HG03280 (cell line): ENCODE data around the gene MORN5.
A peak's percentile ranks its signal among the peaks of the same experiment; 100 is the strongest.
"Not testable (repeated sequence)": the region's sequence is repeated elsewhere in the genome, so short reads cannot be mapped to it uniquely, and the experiment has no call there.

Experiments used
- ATAC-seq: cut with Tn5 transposase; IDR thresholded peaks from one replicate; pipeline ENCODE4 v1.9.1; 2021; ENCODE audit warnings: mild to moderate bottlenecking, moderate library complexity; ENCODE audit not compliant: unreplicated experiment

MORN5 gene

DNA sequence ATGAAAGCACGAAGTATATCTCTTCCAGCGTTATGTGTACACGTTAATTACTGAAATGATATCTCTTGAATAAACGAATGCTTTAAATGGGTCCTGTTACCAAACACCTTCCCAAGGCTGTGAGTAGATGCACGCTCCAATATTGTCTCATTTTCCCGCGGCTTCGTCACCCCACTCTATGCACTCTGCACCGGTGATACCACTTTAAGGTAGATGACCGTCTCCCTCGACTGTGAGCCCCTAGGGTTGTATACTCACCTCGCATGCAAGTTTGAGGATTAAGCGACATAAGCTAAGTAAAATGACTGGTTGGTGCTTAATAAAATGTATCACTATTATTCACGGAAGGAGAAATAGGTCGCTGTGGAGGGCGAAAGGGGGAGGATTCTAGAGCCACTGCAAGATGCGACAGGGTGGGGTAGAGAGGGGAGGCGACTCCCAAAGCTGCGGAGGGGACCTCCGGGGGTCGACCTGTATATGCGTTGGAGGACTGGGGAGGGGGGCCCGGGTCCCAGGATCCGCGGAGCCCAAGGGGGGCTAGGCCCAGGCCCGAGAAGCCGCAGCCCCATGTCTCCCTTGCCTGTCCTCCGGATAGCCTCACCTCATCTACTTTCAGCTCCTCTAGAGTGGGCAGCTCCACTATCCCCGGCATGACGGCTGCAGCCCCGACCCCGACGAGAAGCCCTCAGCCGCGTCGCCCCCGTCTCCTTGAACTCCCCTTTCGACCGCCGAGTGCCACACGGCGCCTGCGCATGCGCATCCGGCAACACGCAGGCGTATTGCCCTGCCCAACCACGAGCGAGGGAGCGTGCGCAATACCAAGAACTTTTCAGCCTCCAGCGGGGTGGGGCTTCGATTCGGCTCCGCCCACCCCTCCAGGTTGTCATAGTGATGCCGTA lies at the start of gene MORN5, which contains the start of gene NDUFA8:
Gene MORN5 (plus strand): TSS at position 883 of the 899 bp plus-strand sequence. CDS start 65 bp downstream, outside the sequence.
Gene NDUFA8 (minus strand): TSS at position 754 of the 899 bp plus-strand sequence. CDS start 102 bp downstream, at position 652.
- ATAC-seq, result peak; percentile 94

DNA sequence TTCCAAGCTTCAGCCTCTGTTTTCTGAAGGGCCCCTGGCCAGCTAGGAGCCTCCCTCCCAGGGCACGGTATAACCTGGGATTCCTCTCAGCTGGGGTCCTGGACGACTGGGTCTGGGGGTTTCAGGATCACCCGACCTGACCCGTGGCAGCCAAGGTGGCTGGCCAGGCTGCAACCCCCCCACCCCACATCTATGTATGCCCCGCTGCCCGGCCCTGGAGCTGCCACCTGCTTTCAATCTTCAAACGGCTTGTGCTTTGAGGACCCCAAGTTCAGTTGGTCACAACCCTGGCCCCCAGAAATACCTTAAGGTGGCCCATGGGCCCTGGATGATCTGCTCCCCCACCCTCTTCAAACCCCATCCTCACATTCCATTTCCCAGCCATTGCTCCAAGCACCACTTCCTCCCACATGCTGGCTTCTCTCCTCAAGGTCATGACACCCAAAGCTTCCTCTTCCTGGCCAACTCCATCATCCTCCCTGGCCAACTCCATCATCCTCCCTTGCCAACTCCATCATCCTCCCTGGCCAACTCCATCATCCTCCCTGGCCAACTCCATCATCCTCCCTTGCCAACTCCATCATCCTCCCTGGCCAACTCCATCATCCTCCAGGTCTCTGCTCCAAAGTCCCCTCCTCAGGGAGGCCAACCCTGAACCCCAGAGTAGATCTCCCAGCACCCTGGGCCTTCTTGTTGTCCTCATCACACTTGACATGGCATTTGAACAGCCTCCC lies 49.4 kb upstream of the MORN5 start:
- no peak for ATAC-seq

DNA sequence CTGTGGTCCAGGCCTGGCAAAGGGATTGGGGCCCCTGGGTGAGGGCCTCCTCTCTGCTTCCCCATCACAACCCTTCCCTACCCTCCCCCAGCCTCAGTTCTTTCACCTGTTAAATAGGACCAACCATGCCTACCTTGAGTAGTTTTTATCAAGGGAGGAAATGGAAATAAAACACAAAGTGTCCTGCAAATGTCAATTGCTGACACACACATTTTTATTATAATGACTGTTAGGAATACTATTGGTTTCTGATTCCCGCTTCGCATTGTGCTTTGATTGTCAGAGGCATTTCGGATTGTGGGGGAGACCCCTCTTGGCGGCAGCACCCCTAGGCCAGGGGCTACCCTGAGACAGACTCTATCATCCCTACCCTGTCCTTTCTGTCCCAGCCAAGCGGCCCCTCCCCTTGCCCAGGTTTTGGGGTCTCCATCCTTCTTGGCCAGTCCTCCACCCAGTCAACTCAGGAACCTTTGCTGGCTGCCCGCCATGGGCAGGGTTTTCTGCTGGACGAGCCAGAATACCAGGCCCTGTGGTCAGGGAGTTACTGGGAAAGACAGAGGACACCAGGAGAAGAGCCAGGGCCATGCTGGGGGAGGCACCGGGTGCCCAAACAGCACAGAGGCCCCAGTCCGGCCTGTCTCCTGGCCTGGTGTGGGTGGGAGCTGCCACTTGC lies 48.2 kb upstream of the MORN5 start:
- no peak for ATAC-seq

DNA sequence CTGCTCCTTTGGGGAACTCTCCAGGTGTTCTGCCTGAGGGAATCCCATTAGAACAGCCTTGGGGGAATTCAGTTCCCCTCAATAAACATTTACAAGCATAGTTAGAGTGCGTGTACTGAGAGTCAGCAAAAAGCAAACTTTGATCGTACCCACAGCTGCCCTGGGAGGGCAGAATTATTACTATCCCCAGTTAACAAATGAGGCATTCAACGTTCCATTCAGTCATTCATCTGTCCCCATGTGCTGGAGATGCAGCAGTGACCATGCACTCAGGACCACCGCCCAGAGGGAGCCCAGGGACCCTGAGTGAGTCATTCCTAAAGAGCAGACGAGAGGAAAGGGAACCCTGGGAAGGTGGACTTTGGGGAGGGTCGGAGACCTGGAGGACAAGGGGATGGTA lies 47.5 kb upstream of the MORN5 start:
- ATAC-seq, result no peak

DNA sequence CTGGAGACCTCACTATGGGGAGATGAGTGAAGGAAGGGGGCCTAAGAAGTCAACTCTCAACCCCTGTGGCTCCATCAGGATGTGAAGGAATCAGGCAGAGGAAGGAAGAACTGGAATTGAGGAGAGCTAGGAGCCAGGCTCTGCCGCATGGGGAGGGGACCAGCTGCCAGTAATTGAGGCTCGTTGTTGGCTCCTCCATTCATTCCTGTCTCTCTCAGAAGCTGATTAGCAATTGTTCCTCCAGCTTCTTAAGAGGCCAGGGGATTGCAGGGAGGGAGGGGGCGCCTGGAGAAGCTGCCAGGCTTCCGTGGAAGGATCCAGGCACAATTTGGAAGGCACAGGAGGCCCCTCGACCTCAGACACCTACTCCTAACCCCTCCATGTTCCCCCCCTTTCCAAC lies 46.1 kb upstream of the MORN5 start:
- ATAC-seq, result no peak

DNA sequence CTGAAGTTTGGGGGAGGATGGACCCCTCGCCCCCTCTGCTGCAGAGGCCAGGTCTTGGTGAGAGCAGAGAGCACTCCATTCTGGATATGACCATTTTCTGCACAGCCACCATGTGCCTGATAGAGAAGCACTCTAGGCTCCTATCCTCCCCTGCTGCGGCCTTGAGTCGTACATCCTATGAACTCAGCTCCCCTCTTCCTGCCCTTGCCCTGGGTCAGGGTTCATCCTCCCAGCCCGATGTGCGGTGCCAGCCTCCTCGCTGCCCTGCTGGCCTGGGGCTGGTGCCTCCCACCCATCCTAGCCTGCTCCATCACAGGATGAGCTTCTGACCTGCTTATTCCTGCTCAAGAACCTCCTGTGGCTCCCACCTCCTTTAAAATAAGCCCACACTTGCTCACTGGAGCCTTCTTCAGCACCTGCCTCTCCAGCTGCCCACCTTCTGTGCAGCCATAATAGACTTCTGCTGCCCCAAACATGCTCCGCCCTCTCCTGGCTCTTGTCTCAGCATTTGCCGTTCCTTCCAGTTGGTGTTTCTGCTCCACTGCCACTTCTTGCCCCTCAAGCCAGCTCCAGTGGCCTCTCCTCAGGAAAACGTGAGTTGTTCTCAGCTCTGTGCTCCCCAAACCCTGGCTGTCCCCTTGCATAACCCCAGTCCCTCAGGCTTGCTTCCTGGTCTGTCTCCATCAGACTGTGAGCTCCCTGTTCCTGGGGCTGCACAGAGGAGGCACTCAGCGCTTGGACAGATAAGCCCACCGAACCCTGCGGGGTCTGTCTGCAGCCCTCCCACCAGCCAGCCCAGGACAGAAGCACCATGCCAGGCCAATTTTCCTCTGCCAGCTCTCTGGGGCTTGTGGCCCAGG lies 44.3 kb upstream of the MORN5 start:
- no peak for ATAC-seq

DNA sequence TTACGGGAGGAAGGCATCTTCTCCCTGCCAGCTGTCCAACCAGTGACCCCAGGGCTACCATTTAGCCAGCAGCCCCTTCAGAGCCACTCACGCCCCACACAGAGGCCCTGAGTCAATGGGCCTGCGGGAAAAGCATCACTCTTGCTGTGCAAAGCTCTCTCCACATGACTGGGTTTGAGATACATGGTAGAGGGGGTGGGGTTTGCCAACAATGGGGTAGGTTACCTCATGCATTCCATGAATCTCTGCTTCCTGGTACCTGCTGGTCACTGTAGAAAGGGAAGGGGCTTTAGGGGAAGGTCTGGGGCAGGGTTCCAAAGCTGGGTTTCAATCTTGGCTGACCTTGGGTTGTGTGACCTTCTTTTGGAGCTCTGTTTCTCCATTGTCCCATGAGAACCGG lies 43.7 kb upstream of the MORN5 start:
- no peak for ATAC-seq

DNA sequence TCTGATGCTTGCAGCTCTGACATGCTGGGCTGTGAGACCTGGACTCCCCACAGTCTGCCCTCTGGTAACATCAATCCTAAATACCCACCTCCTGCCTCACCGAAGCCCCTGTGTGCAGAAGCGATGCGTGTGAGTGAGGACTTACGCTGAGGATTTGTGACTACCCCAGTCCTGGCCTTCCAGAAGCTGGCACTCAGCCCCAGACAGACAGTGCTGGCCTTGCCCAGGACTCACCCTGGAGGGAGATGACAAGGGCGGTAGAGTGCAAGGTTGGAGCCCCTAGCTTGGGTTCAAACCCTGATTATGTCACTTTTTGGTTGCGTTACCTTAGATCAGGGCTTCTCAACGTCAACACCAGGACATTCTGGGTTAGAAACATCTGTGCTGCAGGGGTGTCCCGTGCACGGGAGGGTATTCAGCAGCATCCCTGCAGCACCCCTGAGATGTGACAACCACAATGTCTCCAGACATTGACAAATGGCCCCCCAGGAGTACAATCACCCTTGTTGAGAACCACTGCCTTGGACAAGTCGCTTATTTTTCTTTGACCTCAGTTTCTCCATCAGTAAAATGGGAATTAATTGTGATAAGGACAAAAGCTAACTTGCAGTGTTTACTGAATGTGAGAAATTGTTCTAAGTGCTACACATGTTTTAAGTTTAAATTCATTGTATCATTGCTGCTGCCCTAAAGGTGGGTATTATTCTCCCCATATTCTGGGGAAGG lies 43.1 kb upstream of the MORN5 start:
- ATAC-seq, result no peak

DNA sequence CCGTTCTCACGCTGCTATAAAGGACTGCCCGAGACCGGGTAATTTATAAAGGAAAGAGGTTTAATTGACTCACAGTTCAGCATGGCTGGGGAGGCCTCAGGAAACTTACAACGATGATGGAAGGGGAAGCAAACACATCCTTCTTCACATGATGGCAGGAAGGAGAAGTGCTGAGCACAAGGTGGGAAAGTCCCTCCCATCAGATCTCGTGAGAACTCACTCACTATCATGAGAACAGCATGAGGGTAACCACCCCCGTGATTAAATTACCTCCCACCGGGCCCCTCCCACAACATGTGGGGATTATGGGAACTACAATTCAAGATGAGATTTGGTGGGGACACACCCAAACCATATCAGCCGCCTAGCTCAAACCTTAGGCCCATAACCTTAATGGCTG lies 42.5 kb upstream of the MORN5 start:
- ATAC-seq, result not testable (repeated sequence)

DNA sequence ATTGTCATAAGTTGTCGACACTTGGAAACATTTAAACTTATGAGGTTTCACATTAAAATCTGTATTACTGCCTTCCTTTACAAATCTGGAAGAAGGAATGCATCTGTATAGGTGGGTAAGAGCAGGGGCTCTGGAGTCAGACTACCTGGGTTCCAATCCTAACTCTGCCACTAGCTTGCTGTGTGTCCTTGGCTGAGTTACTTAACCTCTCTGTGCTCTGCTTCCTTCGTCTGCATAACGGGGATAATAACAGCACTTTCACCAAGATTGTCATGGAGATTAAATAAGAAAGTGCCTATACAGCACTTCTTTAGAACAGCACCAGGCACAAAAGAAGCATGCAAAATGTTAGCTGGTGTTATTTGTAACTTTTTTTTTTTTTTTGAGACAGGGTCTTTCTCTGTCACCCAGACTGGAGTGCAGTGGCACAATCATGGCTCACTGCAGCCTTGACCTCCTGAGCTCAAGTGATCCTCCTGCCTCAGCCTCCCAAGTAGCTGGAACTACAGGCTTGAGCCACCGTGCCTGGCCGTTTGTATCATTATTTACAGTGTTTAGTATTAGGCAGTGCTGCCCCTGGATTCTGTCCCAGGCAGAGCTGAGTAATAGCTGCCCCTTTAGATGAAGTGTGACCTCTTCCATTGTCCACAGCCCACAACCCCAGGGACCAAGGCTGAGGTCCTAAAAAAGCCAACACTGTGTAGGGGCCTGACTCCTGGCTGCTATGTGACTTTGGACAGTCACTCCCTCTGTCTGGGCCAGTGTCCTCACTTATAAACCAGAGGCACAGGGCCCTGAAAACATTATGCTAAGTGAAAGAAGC lies 41.2 kb upstream of the MORN5 start:
- ATAC-seq, result no peak

DNA sequence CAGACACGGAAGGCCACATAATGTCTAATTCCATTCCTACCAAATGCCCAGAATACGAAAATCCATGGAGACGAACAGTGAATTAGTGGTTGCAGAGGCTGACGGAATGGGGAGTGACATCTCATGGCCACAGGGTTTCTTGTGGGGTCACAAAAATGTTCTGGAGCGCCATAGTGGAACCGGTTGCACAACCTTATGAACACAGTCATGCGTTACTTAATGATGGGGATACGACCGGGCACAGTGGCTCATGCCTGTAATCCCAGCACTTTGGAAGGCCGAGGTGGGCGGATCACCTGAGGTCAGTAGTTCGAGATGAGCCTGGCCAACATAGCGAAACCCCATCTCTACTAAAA lies 40.6 kb upstream of the MORN5 start:
- no peak for ATAC-seq

DNA sequence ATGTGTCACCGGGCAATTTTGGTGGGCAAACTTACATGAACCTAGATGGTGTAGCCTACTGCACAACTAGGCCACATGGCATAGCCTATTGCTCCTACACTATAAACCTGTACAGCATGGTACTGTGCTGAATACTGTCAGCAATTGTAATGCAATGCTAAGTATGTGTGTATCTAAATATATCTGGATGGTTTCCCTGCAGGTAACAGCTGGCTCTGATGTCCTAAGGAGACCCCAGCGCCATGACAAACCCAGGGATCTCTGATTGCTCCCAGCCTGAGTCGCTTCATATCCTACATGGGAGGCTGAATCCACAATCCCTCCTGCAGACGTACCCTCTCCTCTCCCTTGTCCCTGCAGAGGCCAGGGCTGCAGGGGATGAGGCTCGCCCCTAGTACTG lies 40.0 kb upstream of the MORN5 start:
- ATAC-seq, result no peak

DNA sequence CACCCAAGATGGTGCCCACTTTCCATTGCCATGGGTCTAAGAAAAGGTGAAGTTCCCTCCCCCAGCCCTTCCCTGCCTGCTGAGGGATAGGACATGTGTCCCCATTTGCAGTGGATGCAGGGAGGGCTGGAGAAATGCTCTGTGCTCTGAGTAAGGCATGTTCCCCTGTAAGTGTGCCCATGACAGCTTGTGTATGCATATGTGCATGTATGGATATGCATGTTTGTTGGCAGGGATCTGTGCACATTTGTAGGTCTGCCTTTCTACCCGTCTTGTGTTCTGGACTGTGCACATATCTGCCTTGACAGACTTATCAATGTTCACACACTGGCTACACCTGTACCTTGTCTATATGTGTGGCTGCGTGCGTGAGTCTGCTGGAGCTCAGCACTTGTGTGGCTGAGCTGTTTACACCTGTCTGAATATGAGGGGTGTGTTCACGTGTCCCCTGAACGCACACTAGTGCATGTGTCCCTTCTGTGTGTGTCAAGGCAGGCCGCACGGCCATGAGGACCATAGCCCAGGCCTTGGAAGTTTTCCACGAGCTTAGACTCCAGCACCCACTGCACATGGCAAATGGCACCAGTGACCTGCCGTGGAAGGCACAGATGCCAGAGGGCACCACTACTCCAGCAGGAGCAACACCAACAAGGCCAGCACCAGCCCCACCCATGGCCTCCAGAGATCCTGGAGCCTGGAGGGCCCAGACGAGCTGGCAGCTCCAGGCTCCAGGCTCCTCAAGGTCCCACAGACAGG lies 39.2 kb upstream of the MORN5 start:
- ATAC-seq, result no peak

DNA sequence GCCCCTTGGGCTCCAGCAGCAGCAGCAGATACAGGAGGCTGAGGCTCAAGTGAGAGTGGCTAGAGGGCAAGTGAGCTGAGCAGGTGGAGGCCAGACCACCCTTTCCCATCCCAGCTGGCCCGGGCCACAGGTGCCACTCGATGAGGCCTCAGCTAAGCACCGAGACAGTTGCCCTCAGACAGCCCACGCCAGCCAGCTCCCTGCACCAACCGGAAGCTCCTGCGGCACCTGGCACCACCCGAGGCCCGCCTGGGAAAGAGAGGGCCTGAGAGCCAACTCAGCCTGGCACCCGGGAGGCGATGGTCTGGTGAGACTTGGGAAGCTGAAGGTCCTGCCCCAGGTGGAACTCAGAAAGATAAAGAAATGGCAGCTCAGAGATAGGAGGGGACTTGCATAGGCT lies 38.3 kb upstream of the MORN5 start:
- no peak for ATAC-seq

DNA sequence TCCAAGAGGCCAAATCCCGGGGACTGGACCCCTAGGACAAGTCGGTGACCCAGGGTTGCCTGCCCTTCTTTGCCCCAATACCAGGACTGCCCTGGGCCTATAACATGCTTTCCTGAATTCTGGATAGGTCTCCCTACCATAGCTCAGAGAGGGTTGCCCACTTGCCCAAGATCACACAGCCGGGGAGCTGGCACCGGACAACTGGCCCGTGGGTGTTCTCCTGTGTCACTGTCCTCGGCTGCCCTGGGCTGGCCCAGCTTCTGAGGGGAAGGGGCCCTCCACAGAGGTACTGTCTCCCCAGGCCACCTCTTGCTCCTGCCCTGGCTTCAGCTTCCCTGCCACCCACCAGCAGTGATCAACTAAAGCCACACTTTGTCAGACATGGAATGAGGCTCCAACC lies 37.8 kb upstream of the MORN5 start:
- no peak for ATAC-seq

DNA sequence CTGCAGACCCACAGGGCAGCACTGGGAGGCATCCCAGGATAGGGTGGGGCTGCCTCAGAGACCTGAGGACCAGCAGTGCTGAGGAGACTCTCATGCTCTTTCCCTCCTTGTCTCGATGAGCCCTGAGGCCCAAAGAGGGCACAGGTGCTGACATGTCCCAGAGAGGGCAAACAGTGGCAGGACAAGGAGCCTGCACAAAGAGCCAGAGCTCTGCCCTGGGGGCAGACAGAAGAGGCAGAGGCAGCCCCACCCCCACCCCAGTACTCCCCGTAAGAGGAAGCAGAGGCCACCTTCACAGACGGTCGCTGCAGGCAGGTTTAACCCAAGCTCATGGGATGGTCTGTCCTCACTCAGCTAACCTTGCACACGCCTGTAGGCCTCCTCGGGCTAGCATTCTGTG lies 37.2 kb upstream of the MORN5 start:
- ATAC-seq, result no peak

DNA sequence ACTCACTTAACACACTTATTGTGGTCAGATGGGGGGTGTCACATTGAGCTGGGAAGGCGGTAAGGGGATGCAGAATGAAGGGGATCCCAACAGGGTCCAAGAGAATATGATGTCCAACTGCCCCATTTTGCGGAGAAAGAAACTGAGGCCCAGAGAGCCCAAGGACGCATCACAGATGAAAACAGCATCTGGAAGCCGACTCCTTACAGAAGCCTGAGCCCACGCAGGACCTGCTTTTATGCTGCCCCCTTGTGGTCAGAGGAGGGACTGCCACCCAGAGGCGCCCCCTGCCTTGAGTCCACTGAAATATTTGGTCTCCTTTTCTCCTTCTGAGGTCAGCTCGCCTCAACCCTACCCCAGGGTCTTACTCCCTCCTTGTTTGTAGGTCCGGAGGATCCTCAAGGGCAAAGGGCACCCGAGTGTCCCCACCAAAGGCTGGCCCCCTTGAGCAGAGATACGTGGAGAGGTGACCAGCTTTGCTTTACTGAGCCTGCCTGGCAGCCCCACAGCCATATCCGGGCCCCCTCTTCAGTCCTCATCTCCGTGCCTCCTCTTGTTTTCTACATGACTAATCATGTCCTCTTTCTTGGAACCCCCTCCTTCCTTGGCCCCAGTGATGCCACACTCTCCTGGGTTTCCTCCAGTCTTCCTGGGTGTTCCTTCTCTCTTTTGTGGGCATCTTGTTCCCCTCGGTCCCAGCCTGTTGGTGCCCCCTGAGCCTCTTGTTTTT lies 36.6 kb upstream of the MORN5 start:
- ATAC-seq, result peak; percentile 44

DNA sequence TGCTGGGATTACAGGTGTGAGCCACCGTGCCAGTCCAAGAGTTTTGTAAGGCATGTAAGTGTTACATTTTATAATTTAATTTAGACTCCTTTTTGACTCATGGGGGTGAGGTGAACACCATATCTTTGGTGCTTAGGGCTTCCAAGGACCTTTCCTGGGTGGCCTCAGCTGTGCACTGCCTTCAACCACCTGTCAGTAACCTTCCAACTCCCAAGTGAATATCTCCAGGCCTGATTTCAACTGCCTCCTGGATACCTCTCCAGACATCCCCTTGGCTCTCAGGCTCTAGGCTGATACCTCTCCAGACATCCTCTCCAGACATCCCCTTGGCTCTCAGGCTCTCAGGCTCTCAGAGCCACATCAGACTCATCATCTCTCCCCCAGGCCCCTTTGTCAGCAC lies 35.7 kb upstream of the MORN5 start:
- ATAC-seq, result no peak
